Right forelimb (tissue), 1 donor: ENCODE data around the gene KIF2C.
"Not testable (repeated sequence)": the region's sequence is repeated elsewhere in the genome, so short reads cannot be mapped to it uniquely, and the experiment has no call there.

ENCODE experiments used
- DNase-seq: peaks from one replicate; pipeline ENCODE4 v3.0.0-alpha.2; 2018

Gene KIF2C

DNA sequence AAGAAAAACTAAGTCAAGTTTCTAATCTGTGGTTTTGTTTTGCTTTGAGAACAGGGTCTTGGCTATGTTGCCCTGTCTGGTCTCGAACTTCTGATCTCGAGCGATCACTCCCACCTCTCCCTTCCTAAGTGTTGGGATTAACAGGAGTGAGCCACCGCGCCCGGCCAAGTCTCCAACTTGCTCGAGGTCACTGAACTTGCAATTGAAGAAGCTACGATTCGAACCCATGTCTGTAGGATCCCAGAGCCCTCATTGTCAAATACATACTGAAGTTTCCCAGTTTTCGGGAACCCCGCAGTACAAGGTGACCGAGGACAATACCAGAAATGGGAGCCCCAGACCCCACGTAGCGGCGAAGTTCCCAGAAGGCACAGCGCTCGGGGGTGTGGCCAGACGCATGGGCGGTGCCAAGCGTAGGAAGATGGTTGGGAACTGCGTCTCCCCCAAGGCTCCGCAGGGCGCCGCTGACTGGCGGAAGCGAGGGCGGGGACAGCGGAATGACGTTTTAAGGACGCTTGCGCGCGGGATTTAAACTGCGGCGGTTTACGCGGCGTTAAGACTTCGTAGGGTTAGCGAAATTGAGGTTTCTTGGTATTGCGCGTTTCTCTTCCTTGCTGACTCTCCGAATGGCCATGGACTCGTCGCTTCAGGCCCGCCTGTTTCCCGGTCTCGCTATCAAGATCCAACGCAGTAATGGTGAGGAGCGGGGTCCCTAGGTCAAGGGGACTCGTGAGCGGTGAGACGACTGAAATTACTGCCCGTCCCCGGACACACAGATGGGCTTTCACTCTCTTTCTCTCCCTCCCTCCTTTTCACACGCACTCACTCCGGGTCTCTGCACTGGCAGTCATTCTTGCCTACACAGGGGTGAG lies at the start of gene KIF2C:
TSS of gene KIF2C (plus strand) at position 531 of the 872 bp plus-strand sequence. CDS start at position 627, 96 bp downstream.
- peak; percentile 98 for DNase-seq

DNA sequence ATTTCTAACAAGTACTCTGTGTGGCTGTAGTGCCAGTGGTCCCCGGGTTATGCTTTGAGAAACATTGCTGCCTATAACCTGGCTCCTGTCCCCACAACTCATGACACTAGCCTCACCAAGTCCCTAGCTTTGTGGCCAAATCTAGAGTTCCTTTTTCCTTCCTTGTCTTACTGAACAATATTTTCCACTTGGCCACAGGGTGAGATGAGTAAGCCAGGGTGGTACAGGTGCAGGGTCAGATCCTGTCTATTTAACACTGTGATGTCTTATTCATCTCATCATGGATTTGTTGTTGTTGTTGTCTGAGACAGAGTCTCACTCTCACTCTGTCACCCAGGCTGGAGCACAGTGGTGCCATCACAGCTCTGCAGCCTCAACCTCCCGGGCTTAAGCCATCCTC lies 46.5 kb upstream of the KIF2C start:
- no peak for DNase-seq

DNA sequence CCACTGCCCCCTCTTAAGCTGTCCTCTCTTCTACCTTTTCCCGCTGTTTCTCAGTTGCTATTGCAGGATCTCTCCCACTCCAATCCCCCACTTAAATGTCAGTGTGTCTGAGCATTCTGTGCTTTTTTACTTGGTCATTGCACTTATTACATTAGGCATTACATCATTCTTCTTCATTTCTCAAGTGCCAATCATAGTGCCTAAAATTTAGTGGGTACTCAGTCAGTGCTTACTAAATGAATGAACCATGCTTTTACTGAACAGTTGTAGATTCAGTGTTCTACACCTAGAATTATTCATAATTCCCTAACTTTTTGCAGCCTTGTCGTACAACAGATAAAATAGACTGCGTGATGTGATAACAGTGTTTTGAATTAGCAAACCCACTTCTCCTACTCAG lies 45.7 kb upstream of the KIF2C start:
- DNase-seq: no peak

DNA sequence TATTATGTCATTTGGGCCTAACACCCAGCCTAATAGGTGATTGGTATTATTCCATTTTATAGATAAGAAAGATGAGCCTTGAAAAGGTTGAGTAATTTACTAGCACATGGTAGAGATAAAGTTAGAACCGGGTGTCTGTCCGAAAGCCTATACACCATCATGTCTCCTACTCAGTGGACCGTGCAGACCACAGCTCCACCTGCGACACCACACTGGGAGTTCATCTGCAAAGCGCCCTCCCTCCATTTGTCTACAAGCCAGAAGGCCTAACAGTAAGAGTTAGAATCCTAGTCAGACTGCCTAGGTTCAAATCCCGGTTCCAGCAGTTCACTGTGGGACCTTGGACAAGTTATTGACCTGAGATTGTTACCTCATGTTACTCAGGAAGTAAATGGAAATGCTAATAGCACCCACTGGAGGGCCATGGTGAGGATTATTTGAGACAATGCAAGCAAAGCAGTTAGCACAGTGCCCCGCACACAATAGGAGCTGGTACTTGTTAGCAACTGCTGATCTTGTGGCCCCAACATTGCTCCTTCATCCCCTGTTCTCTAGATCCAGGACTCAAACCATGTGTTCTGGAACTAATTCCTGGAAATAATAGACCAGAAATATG lies 44.7 kb upstream of the KIF2C start:
- no peak for DNase-seq

DNA sequence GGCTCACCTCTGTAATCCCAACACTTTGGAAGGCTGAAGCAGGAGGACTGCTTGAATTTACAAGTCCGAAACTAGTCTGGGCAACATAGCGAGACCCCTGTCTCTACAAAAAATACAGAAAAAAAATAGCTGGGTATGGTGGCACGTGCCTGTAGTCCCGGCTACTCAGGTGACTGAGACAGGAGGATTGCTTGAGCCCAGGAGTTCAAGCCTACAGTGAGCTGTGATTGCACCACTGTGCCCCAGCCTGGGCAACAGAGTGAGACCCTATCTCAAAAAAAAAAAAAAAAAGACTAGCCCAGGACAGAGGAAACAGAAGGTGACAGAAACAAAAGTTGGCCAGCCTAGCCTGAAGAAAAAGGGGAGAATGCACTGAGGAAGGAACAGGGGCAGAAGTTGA lies 44.0 kb upstream of the KIF2C start:
- no peak for DNase-seq

DNA sequence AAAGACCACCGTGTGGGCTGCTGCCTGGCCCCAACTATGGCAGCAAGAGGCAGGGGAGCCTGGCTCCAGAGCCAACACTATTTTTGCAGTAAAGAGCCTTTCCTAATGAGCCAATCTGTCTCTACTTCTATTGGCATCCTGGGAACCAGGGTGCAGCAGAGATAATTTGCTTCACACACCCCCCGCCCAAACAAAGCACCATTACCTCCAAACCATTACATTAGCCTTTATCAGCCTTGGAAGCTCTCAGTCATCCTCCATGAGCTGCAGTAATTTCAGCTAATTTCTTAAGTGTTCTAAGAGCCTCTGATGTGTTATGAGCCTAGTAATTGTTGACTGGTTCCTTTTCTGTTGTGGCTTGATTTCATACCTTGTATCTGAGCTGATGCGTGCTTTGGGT lies 43.5 kb upstream of the KIF2C start:
- no peak for DNase-seq

DNA sequence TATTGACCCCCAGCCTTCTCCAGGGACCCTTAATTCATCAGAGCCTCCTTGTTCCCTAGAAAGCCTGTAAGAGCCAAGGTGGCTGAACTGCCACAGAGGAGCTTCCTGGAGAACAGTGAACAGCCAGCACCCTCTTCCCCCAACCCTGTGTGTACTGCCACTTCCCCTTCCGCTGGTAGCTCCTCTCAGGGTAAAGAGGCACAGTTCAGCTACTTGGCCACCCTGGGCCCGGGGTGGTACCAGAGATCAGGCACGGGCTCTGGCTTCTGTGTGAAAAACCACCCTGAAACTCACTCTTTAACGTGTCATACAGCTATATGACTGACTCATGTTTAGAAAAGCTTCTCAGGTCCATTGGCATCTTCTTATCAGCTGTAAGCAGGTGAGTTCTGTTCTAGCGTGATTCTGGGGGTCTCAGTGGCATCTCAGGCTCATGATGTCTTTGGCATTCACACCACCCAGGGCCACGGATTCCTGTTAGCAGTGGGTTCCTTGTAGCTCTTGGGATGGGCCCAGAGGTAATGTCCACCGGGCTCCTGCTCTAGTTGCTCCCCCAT lies 42.8 kb upstream of the KIF2C start:
- DNase-seq: no peak

DNA sequence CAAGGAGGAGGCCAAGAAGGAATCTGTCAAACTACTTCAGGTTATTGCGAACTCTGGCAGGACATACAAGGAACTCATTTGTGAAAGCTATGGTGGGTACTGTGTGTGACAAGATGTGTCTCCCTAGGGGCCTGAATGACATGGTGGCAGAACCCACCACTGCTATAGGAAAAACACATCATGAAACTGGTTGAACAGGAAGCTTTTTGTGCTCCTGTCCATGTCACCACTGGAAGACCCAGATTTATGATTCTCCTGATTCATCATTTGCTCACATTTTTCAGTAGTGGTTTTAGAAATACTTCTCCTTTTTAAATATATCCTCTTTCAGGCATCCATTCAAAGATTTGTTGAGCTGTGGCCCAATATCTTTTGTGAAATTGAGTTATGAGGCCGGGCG lies 41.5 kb upstream of the KIF2C start:
- no peak for DNase-seq

DNA sequence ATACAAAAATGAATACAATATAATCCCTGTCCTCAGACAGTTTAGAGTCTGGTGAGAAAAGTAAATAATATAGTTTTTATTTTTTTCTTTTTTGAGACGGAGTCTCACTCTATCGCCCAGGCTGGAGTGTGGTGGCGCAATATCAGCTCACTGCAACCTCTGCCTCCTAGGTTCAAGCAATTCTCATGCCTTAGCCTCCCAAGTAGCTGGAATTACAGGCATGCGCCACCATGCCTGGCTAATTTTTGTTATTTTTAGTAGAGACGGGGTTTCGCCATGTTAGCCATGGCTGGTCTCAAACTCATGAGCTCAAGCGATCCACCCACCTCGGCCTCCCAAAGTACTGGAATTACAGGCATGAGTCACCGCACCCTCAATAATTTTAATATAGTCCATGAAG lies 40.3 kb upstream of the KIF2C start:
- not testable (repeated sequence) for DNase-seq

DNA sequence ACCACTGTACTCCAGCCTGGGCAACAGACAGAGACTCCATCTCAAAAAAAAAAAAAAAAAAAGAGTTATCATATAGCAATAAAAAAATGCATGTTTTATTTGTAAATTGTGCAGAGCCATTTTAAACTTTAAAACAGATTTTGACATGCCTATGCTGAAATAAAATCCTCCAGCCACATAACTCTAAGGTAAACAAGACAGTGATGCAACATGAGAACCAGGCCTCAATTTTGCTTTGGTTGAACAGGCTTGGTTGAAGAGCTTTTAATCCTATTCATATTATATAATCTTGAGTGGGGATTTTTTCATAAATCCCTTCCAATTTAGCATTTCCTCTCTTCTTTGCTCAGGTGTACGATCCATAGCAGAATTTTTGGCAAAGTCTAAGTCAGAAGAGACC lies 39.1 kb upstream of the KIF2C start:
- no peak for DNase-seq

DNA sequence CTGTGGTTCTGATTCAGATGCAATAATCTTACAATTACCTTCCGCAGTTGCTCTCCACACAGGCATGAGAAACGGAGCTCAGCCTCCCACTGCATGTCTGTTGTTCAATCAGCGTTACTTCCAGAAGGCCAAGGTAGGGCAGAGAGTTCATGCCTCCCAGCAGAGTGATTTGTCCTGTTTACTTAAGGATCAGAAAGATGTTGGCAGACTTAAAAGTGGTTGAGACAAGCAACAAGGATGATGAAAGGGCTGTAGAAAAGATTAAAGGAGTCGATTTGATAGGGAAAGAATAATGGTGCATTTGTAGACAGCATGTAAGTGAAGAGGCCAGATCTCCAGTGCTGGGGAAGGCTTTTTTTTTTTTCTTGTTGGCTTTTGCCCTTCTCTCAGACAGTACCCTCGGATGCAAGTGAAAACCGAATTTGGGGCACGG lies 38.5 kb upstream of the KIF2C start:
- no peak for DNase-seq

DNA sequence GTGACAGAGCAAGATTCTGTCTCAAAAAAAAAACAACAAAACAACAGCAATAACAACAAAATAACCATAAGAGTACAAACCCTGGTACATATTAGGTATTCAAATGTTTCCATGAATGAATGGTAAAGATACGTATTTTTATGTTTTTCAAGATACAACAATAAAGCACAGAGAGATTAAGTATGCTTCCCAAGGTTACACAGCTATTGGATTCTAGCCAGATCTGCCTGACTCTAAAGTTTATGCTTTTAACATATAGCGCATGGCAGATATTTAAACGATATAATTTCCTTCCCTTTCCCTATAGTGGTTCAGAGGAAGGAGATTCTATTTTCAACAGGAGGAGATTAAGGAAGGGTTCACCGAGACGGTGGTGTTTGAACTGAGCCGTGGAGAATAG lies 34.2 kb upstream of the KIF2C start:
- DNase-seq: no peak

DNA sequence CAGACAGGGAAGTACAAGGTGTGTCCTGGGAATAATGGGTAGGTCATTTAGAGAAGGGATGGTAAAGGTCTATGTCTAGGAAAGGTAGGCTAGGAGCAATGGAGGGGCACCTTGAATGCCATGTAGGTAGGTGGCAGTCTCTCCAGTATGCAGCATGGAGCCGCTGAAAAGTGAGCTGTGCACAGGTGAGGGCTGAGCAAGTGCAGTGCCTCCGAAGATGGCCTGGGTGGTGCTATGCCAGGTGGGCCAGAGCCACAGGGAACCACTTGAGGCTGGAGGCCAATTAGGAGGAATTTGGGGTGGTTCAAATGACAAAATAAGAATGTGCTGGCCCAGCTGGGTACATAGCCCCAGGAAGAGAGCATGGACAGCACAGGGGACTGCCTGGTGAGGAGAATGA lies 33.7 kb upstream of the KIF2C start:
- DNase-seq: no peak

DNA sequence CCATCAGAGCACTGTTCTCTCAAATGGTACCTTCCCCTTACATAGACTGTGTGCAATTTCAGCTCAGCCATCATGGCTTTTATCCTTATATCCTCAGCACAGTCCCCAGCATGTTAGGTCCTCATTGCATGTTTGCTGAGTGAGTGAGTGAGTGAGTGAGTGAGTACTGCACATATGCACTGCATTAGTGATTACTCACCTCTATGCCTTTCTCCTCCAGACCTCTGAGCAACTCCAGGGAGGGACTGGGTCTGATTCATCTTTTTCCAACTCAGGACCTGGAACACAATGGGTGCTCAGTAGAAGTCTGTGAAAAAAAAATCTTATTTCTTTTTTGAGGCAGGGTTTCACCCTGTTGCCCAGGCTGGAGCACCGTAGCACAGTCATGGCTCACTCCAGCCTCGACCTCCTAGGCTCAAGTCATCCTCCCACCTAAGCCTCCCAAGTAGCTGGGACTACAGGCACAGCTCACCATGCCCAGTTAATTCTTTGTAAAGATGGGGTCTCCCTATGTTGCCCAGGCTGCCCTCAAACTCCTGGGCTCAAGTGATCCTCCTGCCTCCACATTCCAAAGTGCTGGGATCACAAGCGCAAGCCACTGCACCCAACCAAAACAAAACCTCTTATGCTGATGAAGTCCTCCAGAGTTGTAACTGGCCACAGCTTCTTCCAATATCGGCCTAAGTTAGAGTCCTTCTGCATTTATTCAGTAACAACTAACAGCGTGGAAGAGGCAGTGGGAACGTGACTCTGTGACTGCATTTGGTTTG lies 32.3 kb upstream of the KIF2C start:
- DNase-seq: no peak

DNA sequence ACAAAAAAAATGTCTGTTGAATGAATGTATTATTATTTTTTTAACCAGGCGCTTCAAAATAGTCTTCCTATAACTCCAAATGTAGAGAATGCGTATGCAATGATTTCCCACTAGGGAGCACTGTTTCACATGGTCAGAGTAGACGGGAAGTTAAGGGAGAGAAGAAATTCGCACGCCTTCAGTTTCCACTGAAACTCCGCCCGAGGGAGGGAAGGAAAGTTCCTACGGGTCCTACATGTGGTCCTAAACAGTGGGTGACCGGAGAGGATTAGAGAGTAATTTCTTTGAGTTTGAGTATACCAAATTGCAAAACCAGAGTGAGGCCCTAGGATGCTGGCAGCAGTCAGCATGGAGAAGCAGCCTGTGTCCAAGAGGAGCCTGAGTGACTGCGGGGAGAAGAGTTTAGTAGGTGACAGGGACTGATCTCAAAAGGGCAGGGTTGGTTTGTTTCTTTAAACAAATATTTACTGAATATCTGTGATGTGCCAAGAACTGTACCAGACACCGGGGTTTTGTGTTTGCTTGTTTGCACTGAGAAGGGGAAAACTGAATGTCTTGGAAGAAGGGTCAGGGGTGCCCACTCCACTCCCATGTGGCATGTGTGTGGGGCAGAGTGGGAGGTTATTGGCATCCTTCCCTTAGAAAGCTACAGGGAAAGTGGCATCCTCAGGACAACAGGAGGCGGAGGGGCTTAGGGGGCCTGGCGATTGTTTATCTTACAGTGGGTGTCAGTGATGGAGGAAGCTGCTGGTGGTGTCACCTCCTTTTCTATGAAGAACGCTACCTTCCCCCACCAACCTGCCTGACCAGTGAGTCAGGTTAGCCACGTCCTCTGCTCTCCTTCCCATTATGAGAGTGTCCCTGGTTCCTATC lies 31.4 kb upstream of the KIF2C start:
- no peak for DNase-seq

DNA sequence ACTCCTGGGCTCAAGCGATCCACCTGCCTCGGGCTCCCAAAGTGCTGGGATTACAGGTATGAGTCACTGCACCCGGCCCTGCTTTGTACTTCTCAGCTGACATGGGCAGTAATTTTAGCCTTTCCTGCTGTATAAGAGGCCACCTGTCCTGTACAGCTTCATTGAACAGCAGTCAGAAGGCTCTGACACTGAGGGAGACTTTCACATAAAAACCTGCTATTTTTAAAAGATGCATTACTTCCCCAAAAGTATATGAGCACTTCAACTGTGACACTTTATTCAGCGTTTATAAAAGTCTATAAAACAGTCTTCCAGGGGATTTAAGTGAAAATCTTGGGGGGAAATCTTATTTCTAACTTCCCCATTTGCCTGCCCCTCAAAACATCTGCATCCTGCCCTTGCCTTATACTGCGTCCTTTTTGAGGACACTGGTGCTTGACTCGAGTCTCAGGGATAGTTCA lies 26.3 kb upstream of the KIF2C start:
- DNase-seq: no peak

DNA sequence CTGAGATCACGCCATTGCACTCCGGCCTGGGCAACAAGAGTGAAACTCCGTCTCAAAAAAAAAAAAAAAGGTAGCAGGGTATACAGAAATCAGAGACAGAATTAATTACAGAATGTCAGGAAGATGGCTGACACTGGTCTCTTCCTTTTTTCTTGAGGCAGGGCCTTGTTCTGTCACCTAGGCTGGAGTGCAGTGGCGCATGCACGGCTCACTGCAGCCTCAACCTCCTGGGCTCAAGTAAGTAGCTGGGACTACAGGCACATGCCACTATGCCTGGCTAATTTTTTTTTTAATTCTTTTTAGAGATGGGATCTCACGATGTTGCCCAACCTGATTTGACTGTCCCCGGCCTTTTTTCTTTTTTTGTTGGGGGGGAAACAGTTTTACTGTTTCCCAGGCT lies 25.1 kb upstream of the KIF2C start:
- no peak for DNase-seq

DNA sequence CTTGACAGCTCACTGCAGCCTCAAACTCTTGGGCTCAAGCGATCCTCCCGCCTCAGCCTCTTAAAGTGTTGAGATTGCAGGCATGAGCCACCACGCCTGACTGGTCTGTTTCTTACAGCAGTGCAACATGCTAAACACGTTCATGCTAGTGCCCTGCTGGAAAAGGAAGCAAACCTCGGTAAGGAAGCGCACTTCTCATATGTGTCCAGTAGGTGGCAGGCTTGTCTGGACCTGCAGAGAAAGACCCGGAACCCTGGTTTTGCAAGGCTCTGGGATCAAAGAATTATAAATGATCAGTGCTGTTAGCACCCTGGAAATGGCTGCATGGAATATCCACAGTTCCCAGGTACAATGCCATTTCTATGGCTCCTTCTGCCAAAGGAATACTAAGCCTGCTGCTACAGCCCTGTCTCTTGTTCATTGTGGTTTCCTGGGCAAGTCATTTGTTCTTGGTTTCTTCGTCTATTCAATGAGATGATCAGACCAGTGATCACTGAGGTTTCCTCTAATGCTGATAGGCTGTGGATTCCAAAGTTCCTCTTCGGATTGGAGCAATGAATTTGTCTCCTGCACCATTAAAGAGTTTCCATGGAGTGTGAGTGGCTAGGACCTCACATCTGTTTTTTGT lies 24.6 kb upstream of the KIF2C start:
- DNase-seq: peak; percentile 63

DNA sequence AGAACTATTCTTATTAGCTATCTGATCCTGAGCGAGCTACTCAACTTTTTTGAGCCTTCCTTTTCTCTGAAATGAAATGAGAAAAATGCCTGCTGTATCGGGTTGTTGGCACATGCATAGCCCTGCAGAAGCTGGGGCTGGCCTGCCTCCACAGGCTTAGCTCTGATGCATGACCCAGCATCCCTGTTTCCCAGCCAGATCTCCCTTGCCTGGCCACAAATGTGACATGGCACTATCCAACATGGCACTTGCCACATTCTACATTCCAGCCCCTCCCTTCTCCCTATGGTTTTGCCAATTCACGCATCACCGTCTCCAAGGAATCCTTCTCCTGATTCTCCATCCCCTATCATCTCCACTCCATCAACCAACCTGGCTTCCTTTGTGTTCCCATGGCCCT lies 22.5 kb upstream of the KIF2C start:
- no peak for DNase-seq

DNA sequence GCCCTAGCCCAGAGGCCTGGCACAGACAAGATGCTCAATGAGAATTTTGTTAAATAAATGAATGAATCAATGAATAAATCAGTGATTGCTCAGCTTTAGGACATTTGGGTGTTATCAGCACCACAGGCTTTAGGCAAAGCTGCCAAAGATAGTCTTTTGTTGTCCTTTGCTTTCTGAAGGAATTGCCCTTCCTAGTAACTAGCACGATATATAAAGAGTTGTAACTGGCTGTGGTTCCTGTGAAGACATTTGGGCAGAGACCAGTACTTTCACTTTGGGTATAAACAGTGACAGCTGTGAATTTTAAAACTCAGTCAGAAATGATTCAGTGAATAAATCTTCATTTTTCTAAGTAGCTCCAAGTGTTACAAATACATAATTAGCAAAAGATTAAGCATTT lies 22.0 kb upstream of the KIF2C start:
- DNase-seq: no peak

DNA sequence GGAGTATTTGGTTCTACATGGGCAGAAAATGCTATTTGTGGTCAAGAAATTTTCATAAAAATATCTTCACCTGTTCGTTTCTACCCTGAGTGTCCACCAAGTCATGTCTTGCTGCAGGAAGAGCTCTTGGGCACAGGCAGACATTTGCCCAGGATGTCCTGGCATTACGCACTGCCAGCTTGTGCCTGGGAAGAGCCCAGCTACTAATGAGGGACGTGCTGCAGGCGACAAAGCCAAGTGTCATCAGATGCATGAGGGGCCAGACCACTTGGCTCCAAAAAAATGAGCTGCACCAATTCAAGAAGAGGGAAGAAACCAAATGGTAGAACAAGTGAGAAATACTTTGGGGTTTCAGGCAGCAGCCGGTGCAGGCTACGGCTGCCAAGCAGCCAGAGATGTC lies 21.5 kb upstream of the KIF2C start:
- no peak for DNase-seq

DNA sequence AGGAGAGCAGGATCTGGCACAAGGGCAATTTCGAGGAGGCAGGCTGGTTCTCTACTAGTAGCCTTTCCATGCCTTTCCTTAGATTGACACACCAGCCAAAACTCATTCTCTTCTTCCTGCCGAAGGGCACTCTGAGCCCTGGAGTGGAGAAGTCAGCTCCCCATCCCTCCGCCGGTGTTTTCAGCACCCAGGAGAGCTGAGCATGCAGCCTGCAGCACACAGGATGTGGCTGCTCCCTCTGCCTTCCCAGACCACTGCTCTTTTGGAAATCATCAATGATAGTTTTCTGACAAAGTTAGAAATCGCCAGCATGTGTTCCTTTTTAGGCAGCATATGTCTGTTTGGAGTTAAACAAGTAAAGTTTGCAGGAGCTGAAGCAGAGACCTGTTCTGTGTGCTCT lies 20.3 kb upstream of the KIF2C start:
- no peak for DNase-seq
